MG63 (cell line): ENCODE results near the gene MAP3K14. TPM values are rescaled to one million over a fixed set of nuclear protein-coding genes. Genes with fewer than 3 reads are reported as not detected.

ENCODE experiments used
- DNase-seq: peaks from one replicate; pipeline ENCODE4 v3.0.0-alpha.2; 2020
- H3K27me3 ChIP-seq: fragments of 250-450 bp; sonication (Bioruptor Pico); 2 replicates; pipeline ENCODE4 v1.5.1; 2020; ENCODE audit warnings: mild to moderate bottlenecking, moderate library complexity
- H3K36me3 ChIP-seq: fragments of 250-450 bp; sonication (Bioruptor Pico); 2 replicates; pipeline ENCODE4 v1.5.1; 2020; ENCODE audit warnings: mild to moderate bottlenecking, moderate library complexity
- H3K4me3 ChIP-seq: fragments of 250-450 bp; sonication (Bioruptor Pico); 2 replicates; pipeline ENCODE4 v1.5.1; 2020; ENCODE audit warnings: mild to moderate bottlenecking, moderate library complexity
- H3K9me3 ChIP-seq: fragments of 250-450 bp; sonication (Bioruptor Pico); 2 replicates; pipeline ENCODE4 v1.5.1; 2020; ENCODE audit warnings: mild to moderate bottlenecking, moderate library complexity
- total RNA-seq: library from RNA; depleted of rRNA; stranded (reverse); fragments of >200 nt; shearing (Covaris generic); gene quantifications from 2 replicates; pipeline ENCODE4 v1.2.3, GENCODE V29; 2014; ENCODE audit warnings: low replicate concordance

Gene MAP3K14
- total RNA-seq, 1 experiment from 2014 or later, result 13.4 TPM

- H3K36me3 ChIP-seq, result peaks cover 69% of the 10 kb centered on the region
- no peaks in the 10 kb centered on the region for H3K27me3 ChIP-seq
- H3K4me3 ChIP-seq, result no peak overlapping the region
- DNase-seq, result no peak
- H3K9me3 ChIP-seq, result no peaks in the 10 kb centered on the region
Measured at GRCh38 chr17:45298546-45299285, 18.1 kb downstream of the MAP3K14 start.

GRCh38 chr17:45296833-45297124 is 20.0 kb downstream of the MAP3K14 start:
- H3K36me3 ChIP-seq, result peaks cover 68% of the 10 kb centered on the region
- no peak for DNase-seq
- H3K4me3 ChIP-seq, result no peak overlapping the region
- H3K9me3 ChIP-seq, result no peaks in the 10 kb centered on the region
- no peaks in the 10 kb centered on the region for H3K27me3 ChIP-seq

- Histone ChIP-seq H3K4me3 (no peak overlapping the region), H3K36me3 (peaks cover 73% of the 10 kb centered on the region), H3K27me3 (no peaks in the 10 kb centered on the region), H3K9me3 (no peaks in the 10 kb centered on the region)
- peak; percentile 59 for DNase-seq
Measured at GRCh38 chr17:45296003-45296832, 20.6 kb downstream of the MAP3K14 start.

GRCh38 chr17:45294506-45294905 is 22.3 kb downstream of the MAP3K14 start:
- peak; percentile 82 for DNase-seq
- Histone ChIP-seq H3K9me3 (no peaks in the 10 kb centered on the region), H3K36me3 (peaks cover 77% of the 10 kb centered on the region), H3K4me3 (no peak overlapping the region), H3K27me3 (no peaks in the 10 kb centered on the region)

- peak; percentile 99 for DNase-seq
- Histone ChIP-seq H3K9me3 (no peaks in the 10 kb centered on the region), H3K27me3 (no peaks in the 10 kb centered on the region), H3K36me3 (peaks cover 78% of the 10 kb centered on the region), H3K4me3 (no peak overlapping the region)
Measured at GRCh38 chr17:45293413-45294211, 23.2 kb downstream of the MAP3K14 start.

GRCh38 chr17:45292696-45293412 is 24.0 kb downstream of the MAP3K14 start:
- Histone ChIP-seq H3K36me3 (peaks cover 78% of the 10 kb centered on the region), H3K9me3 (no peaks in the 10 kb centered on the region), H3K27me3 (no peaks in the 10 kb centered on the region), H3K4me3 (no peak overlapping the region)
- no peak for DNase-seq

- no peaks in the 10 kb centered on the region for H3K27me3 ChIP-seq
- H3K4me3 ChIP-seq, result no peak overlapping the region
- DNase-seq, result no peak
- peaks cover 80% of the 10 kb centered on the region for H3K36me3 ChIP-seq
- H3K9me3 ChIP-seq, result no peaks in the 10 kb centered on the region
Measured at GRCh38 chr17:45291171-45291805, 25.5 kb downstream of the MAP3K14 start.

GRCh38 chr17:45290269-45290765 is 26.5 kb downstream of the MAP3K14 start:
- H3K9me3 ChIP-seq, result no peaks in the 10 kb centered on the region
- H3K4me3 ChIP-seq, result no peak overlapping the region
- H3K27me3 ChIP-seq, result no peaks in the 10 kb centered on the region
- peaks cover 84% of the 10 kb centered on the region for H3K36me3 ChIP-seq
- DNase-seq, result no peak

GRCh38 chr17:45289301-45290268 is 27.2 kb downstream of the MAP3K14 start:
- no peaks in the 10 kb centered on the region for H3K27me3 ChIP-seq
- no peaks in the 10 kb centered on the region for H3K9me3 ChIP-seq
- no peak overlapping the region for H3K4me3 ChIP-seq
- H3K36me3 ChIP-seq, result peaks cover 85% of the 10 kb centered on the region
- no peak for DNase-seq

- Histone ChIP-seq H3K9me3 (no peaks in the 10 kb centered on the region), H3K36me3 (peaks cover 90% of the 10 kb centered on the region), H3K27me3 (no peaks in the 10 kb centered on the region), H3K4me3 (no peak overlapping the region)
- no peak for DNase-seq
Measured at GRCh38 chr17:45288825-45289224, 28.0 kb downstream of the MAP3K14 start.

- peaks cover 96% of the 10 kb centered on the region for H3K36me3 ChIP-seq
- H3K9me3 ChIP-seq, result no peaks in the 10 kb centered on the region
- no peaks in the 10 kb centered on the region for H3K27me3 ChIP-seq
- no peak for DNase-seq
- H3K4me3 ChIP-seq, result no peak overlapping the region
Measured at GRCh38 chr17:45287526-45288500, 29.0 kb downstream of the MAP3K14 start.

GRCh38 chr17:45286286-45286685 is 30.5 kb downstream of the MAP3K14 start:
- no peak for DNase-seq
- H3K36me3 ChIP-seq, result peaks cover 97% of the 10 kb centered on the region
- H3K27me3 ChIP-seq, result no peaks in the 10 kb centered on the region
- no peak overlapping the region for H3K4me3 ChIP-seq
- no peaks in the 10 kb centered on the region for H3K9me3 ChIP-seq

- H3K36me3 ChIP-seq, result peaks cover 95% of the 10 kb centered on the region
- no peaks in the 10 kb centered on the region for H3K27me3 ChIP-seq
- no peak for DNase-seq
Measured at GRCh38 chr17:45284176-45285140, 32.4 kb downstream of the MAP3K14 start.

More at GRCh38 chr17:45284176-45285140, 32.4 kb downstream of the MAP3K14 start:
- no peak overlapping the region for H3K4me3 ChIP-seq
- H3K9me3 ChIP-seq, result no peaks in the 10 kb centered on the region
